Memory B cell (primary cell): ENCODE data around the gene GREM2.

Source experiments
- ATAC-seq: fragments of 150-1000 bp; cut with Tn5 transposase; 2 replicates; pipeline ENCODE4 v1.10.0; 2021; ENCODE audit warnings: low read depth, mild to moderate bottlenecking, moderate library complexity
- DNase-seq, 2 donors: peaks; one replicate each; pipeline ENCODE4 v3.0.0; 2022; ENCODE audit warnings: low spot score in 2 of 2
- H3K27ac Mint-ChIP-seq: one replicate; pipeline ENCODE4 v1.8.0; 2022; ENCODE audit warnings: mild to moderate bottlenecking, moderate library complexity, mixed read lengths
- H3K27me3 Mint-ChIP-seq: one replicate; pipeline ENCODE4 v1.8.0; 2022; ENCODE audit warnings: mixed read lengths
- H3K36me3 Mint-ChIP-seq: one replicate; pipeline ENCODE4 v1.8.0; 2022; ENCODE audit warnings: mild to moderate bottlenecking, mixed read lengths
- H3K4me1 Mint-ChIP-seq: one replicate; pipeline ENCODE4 v1.8.0; 2022; ENCODE audit warnings: mixed read lengths
- H3K4me3 Mint-ChIP-seq: one replicate; pipeline ENCODE4 v1.8.0; 2022; ENCODE audit warnings: mild to moderate bottlenecking, moderate library complexity, mixed read lengths
- H3K9me3 Mint-ChIP-seq: one replicate; pipeline ENCODE4 v1.8.0; 2022; ENCODE audit warnings: mixed read lengths

GREM2 gene

DNA sequence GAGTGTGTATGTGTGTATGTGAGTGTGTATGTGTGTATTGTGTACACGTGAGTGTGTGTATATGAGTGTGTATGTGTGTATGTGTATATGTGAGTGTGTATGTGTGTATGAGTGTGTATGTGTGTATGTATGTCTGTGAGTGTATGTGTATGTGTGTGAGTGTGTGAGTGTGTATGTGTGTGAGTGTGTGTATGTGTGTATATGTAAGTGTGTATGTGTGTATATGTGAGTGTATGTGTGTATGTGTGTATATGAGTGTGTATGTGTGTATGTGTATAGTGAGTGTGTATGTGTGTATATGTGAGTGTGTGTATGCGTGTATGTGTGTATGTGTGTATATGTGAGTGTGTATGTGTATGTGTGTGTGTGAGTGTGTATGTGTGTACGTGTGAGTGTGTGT lies 49.2 kb downstream of the GREM2 start:
- no peaks in the 10 kb centered on the region for H3K4me1 Mint-ChIP-seq
- H3K27ac Mint-ChIP-seq, result no peak overlapping the region
- ATAC-seq (no peak), DNase-seq (no peak)
- H3K36me3 Mint-ChIP-seq, result no peaks in the 10 kb centered on the region
- H3K27me3 Mint-ChIP-seq, result peaks cover 2% of the 10 kb centered on the region
- H3K4me3 Mint-ChIP-seq, result no peak overlapping the region
- peaks cover 3% of the 10 kb centered on the region for H3K9me3 Mint-ChIP-seq

DNA sequence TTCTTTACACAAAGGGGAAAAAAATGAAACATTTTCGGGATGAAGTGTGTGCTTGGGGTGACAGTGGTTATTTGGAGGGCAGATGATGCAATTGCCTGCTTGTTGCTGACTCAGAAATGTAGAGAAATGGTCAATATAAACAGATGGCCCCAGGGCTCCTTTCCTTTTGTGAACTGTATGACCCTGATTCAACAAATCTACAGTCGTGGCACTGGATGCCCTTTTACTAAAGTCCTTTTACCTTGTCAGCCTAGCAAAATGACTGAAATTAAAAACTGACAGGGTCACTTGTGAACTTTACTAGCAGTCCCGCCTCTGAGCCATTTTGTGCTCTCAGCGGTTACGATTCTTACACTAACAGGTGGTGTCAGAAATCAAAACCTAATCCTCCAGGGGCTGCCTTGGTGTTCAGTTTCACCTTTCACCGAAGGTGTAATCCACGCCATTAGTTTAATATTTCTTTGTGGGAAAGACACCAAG lies 49.8 kb downstream of the GREM2 start:
- Mint-ChIP-seq H3K4me1 (no peaks in the 10 kb centered on the region), H3K9me3 (peaks cover 5% of the 10 kb centered on the region), H3K36me3 (no peaks in the 10 kb centered on the region), H3K4me3 (no peak overlapping the region), H3K27ac (no peak overlapping the region), H3K27me3 (peaks cover 2% of the 10 kb centered on the region)
- ATAC-seq (no peak), DNase-seq (no peak)

DNA sequence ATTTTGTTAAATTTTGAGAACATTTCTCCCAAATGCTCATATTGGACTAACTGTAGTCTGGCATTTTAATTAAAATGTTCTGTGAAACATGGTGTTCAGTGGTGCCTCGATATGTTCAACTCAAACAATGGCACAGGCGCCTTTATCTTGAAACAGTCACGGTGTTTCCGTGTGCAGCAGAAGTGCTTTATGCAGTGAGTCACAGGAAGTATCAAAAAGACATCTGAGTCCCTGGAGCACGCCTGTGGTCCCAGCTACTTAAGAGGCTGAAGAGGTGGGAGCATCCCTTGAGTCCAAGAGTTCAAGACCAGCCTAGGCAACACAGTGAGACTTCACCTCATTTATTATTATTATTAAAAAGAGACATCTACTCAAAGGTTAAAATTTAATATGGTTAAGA lies 52.2 kb downstream of the GREM2 start:
- Mint-ChIP-seq H3K27me3 (no peaks in the 10 kb centered on the region), H3K27ac (no peak overlapping the region), H3K36me3 (no peaks in the 10 kb centered on the region), H3K9me3 (peaks cover 7% of the 10 kb centered on the region), H3K4me3 (no peak overlapping the region), H3K4me1 (no peaks in the 10 kb centered on the region)
- ATAC-seq (no peak), DNase-seq (no peak)

DNA sequence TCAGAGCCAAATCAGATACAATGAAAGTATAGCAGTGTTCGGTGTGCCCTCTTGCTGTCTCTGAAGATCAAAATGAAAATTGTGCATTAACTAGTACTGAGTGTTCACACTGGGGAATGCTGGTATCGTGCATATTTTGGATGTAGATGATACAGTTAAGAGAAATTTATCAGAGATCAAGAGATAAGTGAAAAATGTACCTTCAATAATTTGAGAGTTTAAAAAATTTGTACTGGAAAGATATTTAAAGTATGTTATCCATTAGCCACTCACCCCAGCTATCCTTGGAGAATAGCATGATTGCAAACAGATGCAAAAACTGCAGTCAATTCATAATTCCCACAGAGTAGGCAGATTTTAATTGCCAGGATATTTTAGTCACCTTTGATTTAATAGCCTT lies 56.4 kb downstream of the GREM2 start:
- no peak overlapping the region for H3K4me3 Mint-ChIP-seq
- ATAC-seq, result no peak

DNA sequence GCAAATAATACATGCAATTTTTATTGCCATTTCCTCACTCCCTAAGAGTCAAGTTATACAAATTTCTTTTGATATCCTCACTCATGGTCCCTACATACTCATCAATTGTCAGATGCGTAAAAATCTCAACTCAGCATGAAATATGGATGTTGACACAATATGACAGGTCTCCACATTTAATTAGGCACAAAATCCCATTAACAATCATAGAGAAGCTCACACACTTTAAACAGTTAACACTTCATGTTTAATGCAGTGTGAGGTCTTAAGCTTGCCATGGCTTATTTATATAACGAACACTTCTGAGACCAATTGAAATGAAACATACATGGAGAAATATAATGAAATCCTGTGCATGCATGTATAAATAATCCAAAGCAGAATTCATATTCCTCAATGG lies 58.6 kb downstream of the GREM2 start:
- Mint-ChIP-seq H3K9me3 (peaks cover 11% of the 10 kb centered on the region), H3K36me3 (no peaks in the 10 kb centered on the region), H3K27me3 (no peaks in the 10 kb centered on the region), H3K4me3 (no peak overlapping the region), H3K4me1 (no peaks in the 10 kb centered on the region), H3K27ac (no peak overlapping the region)
- DNase-seq, result no peak
- no peak for ATAC-seq

More for the DNA sequence above, 56.4 kb downstream of the GREM2 start:
- no peaks in the 10 kb centered on the region for H3K27me3 Mint-ChIP-seq
- peaks cover 7% of the 10 kb centered on the region for H3K9me3 Mint-ChIP-seq
- no peaks in the 10 kb centered on the region for H3K4me1 Mint-ChIP-seq
- H3K27ac Mint-ChIP-seq, result no peak overlapping the region
- DNase-seq, result no peak
- H3K36me3 Mint-ChIP-seq, result no peaks in the 10 kb centered on the region

DNA sequence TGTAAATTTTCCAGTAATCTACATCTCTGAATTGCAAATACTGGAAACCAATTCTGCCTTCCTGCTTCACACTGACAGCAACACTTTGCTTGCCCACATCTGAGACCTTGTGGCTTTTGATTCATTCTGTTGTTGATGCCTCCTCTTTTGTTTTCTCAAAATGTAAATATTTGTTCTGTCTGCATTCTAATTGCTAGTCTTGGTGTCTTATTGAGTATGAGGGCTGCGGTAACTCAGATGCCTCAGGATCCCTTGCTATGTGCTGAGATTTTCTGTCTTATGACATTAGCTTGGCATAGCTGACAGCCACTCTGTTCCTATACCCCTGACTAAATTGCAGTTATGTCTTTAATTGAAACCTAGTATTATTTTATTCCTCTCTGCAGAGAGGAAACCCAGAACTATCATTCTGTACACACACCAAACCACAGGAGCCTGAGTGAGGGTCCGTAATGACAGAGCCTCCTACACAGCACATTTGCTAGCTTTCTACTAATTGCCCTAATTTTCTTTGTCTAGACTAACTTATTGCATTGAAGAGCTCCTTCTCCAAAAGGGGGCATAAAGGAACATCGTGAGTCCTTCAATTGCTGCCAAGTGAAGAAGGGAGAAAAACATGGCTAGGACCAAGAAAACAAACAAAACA lies 72.1 kb downstream of the GREM2 start:
- Mint-ChIP-seq H3K27ac (no peak overlapping the region), H3K9me3 (peaks cover 6% of the 10 kb centered on the region), H3K27me3 (no peaks in the 10 kb centered on the region), H3K4me1 (no peaks in the 10 kb centered on the region), H3K36me3 (no peaks in the 10 kb centered on the region), H3K4me3 (no peak overlapping the region)
- ATAC-seq (no peak), DNase-seq (no peak)

DNA sequence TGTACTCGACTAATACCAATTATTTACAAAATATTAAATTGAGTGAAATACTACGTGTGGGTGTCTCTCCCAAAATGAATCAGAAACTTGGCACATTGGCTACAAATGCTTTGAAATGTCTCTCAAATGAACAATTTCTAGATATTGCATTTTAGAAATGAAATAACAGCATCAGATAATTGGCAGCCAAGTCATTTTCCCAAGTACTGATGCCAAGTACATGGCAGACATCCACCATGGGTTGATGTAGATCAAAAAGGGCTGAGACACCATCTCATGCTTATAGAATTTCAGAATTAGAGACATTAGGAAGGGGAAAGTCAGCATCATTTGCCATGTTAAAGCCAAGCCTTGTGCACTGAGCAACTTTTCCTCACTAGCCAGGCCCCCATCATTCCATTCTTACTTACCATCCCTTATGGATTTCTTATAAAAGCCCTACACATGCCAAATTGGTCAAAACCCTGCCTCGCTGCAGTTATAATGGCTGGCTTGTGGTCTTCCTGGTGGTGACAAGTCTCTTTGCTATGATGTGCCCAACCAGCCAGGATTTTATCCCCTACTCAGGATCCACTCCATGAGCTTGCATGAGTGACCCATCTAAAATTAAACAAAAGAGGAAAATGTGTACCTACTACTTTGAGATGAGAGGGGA lies 73.1 kb downstream of the GREM2 start:
- H3K9me3 Mint-ChIP-seq, result peaks cover 9% of the 10 kb centered on the region
- ATAC-seq (no peak), DNase-seq (no peak)
- H3K27me3 Mint-ChIP-seq, result no peaks in the 10 kb centered on the region
- H3K27ac Mint-ChIP-seq, result no peak overlapping the region
- no peaks in the 10 kb centered on the region for H3K4me1 Mint-ChIP-seq
- H3K4me3 Mint-ChIP-seq, result no peak overlapping the region
- no peaks in the 10 kb centered on the region for H3K36me3 Mint-ChIP-seq

DNA sequence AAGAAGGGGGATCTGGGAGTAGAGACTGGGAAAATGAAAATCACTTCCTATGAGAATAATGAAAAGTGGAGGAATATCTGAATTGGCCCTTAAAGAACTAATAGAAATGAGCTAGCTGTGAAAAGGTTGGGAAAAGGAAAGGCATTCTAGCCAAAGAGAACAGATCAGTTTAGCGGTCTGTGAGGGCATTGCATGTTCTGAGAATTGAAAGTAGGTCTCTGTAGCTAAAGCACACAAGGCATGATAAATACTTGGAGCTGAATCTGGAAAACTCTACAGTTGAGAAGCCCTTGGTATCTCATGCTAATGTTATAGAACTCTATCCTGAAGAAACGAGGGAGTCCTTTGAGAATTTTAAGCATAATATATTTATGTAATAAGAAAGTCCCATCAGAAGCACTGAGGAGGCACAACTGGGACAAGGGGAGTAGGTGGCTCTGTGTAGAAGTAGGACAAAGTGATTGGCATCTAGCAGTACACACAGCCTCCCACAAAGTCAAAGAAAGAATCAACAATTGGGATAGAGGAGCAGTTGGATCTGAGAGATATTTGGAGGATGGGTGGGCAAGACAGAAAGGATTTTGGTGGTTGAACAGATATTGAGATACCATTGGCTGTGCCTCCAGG lies 78.7 kb downstream of the GREM2 start:
- Mint-ChIP-seq H3K4me1 (no peaks in the 10 kb centered on the region), H3K36me3 (no peaks in the 10 kb centered on the region), H3K27ac (no peak overlapping the region), H3K9me3 (peaks cover 9% of the 10 kb centered on the region), H3K27me3 (no peaks in the 10 kb centered on the region), H3K4me3 (no peak overlapping the region)
- DNase-seq (no peak), ATAC-seq (no peak)

DNA sequence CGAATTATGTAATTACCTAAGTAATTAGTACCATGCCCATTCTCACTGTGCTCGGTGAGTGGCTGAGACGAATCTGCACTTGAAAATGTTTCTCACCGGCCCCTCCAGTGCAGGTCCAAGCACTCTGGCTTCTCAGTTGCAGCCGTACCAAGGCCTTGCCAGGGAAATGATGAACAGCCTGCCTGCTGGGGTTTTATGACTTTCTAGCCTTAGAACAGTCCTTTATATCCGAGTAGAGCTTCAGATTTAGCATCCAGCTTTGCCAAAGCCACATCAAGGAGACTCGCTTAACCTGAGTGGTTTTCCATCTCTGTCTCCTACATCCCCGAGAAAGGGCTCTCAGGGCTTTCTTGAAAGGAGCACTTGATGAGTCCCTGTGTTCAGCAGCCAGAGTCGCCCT lies 83.4 kb downstream of the GREM2 start:
- no peaks in the 10 kb centered on the region for H3K36me3 Mint-ChIP-seq
- ATAC-seq (no peak), DNase-seq (no peak)
- no peaks in the 10 kb centered on the region for H3K9me3 Mint-ChIP-seq
- H3K4me1 Mint-ChIP-seq, result no peaks in the 10 kb centered on the region
- H3K27me3 Mint-ChIP-seq, result no peaks in the 10 kb centered on the region
- no peak overlapping the region for H3K27ac Mint-ChIP-seq
- no peak overlapping the region for H3K4me3 Mint-ChIP-seq

DNA sequence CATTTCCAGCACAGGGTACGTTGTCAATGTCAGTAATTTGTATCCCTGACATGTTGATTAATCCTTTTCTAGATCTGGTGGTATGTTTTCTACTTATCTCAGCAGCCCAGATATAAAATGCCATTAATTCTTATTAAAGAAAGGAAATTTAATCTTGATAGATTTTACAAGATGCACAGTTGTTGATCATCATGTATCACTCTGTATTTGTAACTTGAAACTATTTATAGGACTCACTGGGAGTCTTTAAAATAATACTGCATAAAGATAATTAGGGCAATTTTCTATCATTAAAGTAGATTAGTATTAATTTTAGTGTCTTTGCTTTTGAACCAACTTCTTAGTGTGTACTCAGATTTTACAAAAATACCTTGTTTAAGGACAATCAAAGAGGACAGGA lies 84.9 kb downstream of the GREM2 start:
- Mint-ChIP-seq H3K27ac (no peak overlapping the region), H3K4me1 (no peaks in the 10 kb centered on the region), H3K36me3 (no peaks in the 10 kb centered on the region), H3K4me3 (no peak overlapping the region), H3K9me3 (no peaks in the 10 kb centered on the region), H3K27me3 (no peaks in the 10 kb centered on the region)
- no peak for ATAC-seq
- DNase-seq, result no peak

DNA sequence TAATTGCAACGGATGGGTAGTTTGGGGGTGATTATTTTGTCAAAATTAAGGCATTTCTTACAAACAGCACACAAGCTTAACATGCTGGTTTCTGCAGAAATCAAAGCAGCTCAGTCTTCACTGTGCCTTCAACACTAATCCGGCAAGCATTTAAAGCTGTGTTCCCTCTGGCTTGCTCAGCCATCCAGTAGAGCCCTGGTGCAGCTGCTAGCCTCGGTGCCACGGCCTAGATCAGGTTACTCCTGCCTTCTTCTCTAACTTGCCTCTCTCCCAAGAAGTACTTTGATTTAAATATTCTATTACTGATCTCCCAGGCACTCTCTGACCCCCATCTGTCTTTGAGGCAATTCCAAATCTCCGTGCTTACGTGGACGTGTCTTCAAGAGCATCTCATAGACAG lies 85.6 kb downstream of the GREM2 start:
- H3K27ac Mint-ChIP-seq, result no peak overlapping the region
- no peaks in the 10 kb centered on the region for H3K36me3 Mint-ChIP-seq
- H3K27me3 Mint-ChIP-seq, result no peaks in the 10 kb centered on the region
- DNase-seq (no peak), ATAC-seq (no peak)
- H3K4me1 Mint-ChIP-seq, result no peaks in the 10 kb centered on the region
- H3K9me3 Mint-ChIP-seq, result no peaks in the 10 kb centered on the region
- no peak overlapping the region for H3K4me3 Mint-ChIP-seq

DNA sequence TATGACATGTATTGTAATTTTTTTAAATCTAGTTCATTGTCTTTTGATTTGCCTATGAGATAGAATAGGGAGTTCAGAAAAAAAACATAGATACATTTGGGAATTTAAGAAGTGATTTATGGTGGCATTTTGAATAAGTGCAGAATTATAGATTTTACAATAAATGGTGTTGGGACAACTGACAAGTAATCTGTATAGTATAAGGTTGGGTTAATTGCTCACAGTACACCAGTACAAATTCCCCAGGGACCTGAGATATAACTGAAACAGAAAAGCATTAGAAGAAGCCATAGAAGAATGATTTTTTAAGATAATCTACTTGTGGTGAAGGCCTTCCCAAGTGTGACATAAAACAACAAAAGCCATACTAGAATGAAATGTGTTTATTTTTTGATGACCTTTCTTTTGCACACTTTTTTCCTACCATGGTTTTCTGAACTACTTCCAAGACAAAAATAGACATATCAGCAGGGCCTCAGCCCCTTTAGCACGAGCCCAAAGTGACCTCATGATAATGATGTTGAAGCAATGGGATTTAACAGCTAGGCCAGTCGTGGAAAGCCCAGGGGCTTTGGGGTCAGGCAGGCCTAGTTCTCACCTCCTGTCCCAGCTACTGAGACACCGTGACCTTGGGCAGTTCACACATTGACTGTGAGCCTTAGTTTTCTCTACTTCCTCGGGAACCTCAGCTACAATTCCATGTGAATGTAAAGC lies 87.4 kb downstream of the GREM2 start:
- Mint-ChIP-seq H3K27ac (no peak overlapping the region), H3K27me3 (no peaks in the 10 kb centered on the region), H3K4me3 (no peak overlapping the region), H3K36me3 (no peaks in the 10 kb centered on the region), H3K4me1 (no peaks in the 10 kb centered on the region), H3K9me3 (no peaks in the 10 kb centered on the region)
- ATAC-seq (no peak), DNase-seq (no peak)

DNA sequence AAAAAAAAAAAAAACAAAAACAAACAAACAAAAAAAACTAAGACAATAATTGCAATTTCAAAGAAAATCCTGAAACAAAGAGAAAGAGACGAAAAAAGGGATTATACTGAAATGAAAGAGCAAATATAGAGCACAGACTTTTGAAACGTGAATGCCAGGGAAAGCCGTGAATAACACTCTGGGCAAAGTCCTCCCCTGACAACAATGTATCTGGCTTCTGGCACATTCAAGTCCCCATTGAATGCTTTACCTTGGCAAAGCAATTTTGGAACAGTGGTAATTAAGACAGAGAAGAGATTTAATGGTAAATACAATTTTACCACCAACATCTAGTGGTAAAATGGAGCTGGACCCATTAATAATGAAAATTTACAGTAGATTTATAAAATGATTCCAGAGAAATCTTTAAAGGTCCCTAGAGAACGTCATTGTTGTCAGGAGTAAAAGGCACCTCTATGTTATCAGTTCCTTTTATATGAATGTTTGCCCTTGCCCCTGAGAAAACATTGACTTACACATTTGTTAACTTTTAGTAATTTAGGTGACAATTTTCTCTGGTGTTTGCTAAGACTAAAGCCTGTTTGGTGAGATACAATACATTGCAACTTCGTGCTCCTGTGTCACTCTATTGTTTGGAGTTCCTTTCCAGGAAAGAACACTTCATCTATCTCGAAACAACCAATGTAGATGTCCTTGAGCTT lies 89.7 kb downstream of the GREM2 start:
- no peak overlapping the region for H3K27ac Mint-ChIP-seq
- ATAC-seq, result no peak
- H3K36me3 Mint-ChIP-seq, result no peaks in the 10 kb centered on the region
- H3K4me1 Mint-ChIP-seq, result no peaks in the 10 kb centered on the region
- no peaks in the 10 kb centered on the region for H3K27me3 Mint-ChIP-seq
- no peak for DNase-seq
- H3K9me3 Mint-ChIP-seq, result no peaks in the 10 kb centered on the region
- no peak overlapping the region for H3K4me3 Mint-ChIP-seq

DNA sequence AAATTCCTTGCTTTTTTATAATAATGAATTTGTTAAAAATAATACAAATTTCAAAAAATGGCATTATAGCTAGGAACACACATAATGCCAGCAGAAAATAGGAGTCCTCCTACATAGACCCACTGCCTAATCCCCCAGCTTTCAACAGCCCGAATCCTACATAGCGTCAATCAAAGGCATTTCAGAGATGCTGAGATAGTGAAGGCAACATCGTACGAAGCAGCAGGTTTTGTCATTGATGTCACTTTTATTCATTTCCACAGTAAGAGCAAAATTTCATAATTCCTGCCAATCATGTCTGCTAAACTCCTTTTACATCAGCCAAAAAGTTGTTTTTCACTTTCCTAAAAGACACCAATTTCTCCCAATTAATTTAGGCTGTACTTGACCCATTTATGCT lies 94.1 kb downstream of the GREM2 start:
- DNase-seq, result no peak
- peaks cover 1% of the 10 kb centered on the region for H3K27me3 Mint-ChIP-seq
- H3K27ac Mint-ChIP-seq, result no peak overlapping the region
- no peaks in the 10 kb centered on the region for H3K36me3 Mint-ChIP-seq
- no peak overlapping the region for H3K4me3 Mint-ChIP-seq
- H3K4me1 Mint-ChIP-seq, result no peaks in the 10 kb centered on the region
- no peak for ATAC-seq
- peaks cover 2% of the 10 kb centered on the region for H3K9me3 Mint-ChIP-seq
